Measurements from ENCODE around the gene THSD4.

- no peak for TF ChIP-seq EZH2 (optimal IDR thresholded peaks at IDR 0.05; ENCODE audit: low read depth, low read length)
- no peak for TF ChIP-seq CTCF (IDR thresholded peaks at IDR 0.05; ENCODE audit: low read length)
Measured at GRCh38 chr15:71118881-71119632, 3.8 kb downstream of the THSD4 start.

All from MM.1S (cell line).